HCT116 (cell line): Measurements from ENCODE around the gene MAD2L1. TPM values are rescaled to one million over a fixed set of nuclear protein-coding genes. Genes with fewer than 3 reads are reported as not detected.
A peak's percentile ranks its signal among the peaks of the same experiment; 100 is the strongest.

Experiments
- ATAC-seq: fragments of 200-7000 bp; cut with Tn5 transposase; 2 replicates; pipeline ENCODE4 v1.9.1; 2020; ENCODE audit warnings: mild to moderate bottlenecking, moderate library complexity
- BruUV-seq: library from RNA; stranded (reverse); fragments of 400-500 nt; replicated peaks from 2 replicates; lab custom pipeline; 2021; lab: Mats Ljungman, UMichigan
- CTCF ChIA-PET: fragments of 300-600 bp; sonication (Branson Sonifier 250); formaldehyde crosslinking; loops from one replicate; lab custom pipeline; 2021; ENCODE audit warnings: antibody characterized with exemption; lab: Charles Lee
- POLR2A ChIA-PET: fragments of 300-600, 350-600 bp; sonication (Branson Sonifier 250); formaldehyde crosslinking; loops from one replicate; lab custom pipeline; 2021; ENCODE audit warnings: antibody characterized with exemption; lab: Charles Lee
- RAD21 ChIA-PET, 2 experiments: fragments of 300-600 bp; sonication (Branson Sonifier 250); formaldehyde crosslinking; loops; one replicate each; lab custom pipeline; 2023; ENCODE audit warnings: low total read pairs in 2 of 2; ENCODE audit not compliant: uncharacterized antibody in 2 of 2, unreplicated experiment in 2 of 2, low non-redundant PET in 1 of 2; lab: Charles Lee
- DNase-seq: peaks from one replicate; pipeline ENCODE4 v3.0.0-alpha.2; 2010; ENCODE audit warnings: low read depth, low spot score
- H2AFZ ChIP-seq: fragments of 200-600 bp; shearing (Covaris generic), sonication (generic); 2 replicates; pipeline ENCODE4 v1.6.1; 2017; ENCODE audit warnings: low read depth, mixed run types, mixed read lengths, antibody characterized with exemption, low read length; ENCODE audit not compliant: poor library complexity, severe bottlenecking
- H3K27ac ChIP-seq: 2 replicates; pipeline ENCODE4 v1.5.1; 2012; ENCODE audit warnings: low read depth, low read length
- H3K27me3 ChIP-seq: fragments of 200-600 bp; sonication (generic); 2 replicates; pipeline ENCODE4 v1.6.1; 2016; ENCODE audit warnings: mixed run types, low read length, mixed read lengths; ENCODE audit not compliant: insufficient read depth
- H3K36me3 ChIP-seq, 2 experiments: fragments of 200-500 bp in 1 of 2; fragments of 200-600 bp in 1 of 2; sonication (Bioruptor generic) in 1 of 2; sonication (generic) in 1 of 2; 2 replicates each; pipeline versions ENCODE4 v1.5.1 to v1.6.1; 2014 to 2016; ENCODE audit warnings: low read length in 2 of 2, inconsistent platforms in 1 of 2, mixed read lengths in 1 of 2, mixed run types in 1 of 2; ENCODE audit not compliant: insufficient read depth in 2 of 2, control insufficient read depth in 1 of 2
- H3K4me1 ChIP-seq, 2 experiments: fragments of 200-600 bp in 1 of 2; sonication (generic) in 1 of 2; 2 replicates each; pipeline versions ENCODE4 v1.5.1 to v1.6.1; 2012 to 2017; ENCODE audit warnings: low read length in 2 of 2, inconsistent platforms in 1 of 2, mild to moderate bottlenecking in 1 of 2, mixed read lengths in 1 of 2, mixed run types in 1 of 2, moderate library complexity in 1 of 2; ENCODE audit not compliant: insufficient read depth in 2 of 2, control insufficient read depth in 1 of 2
- H3K4me2 ChIP-seq: fragments of 200-600 bp; sonication (generic); 2 replicates; pipeline ENCODE4 v1.6.1; 2017; ENCODE audit warnings: mixed run types, low read length, mixed read lengths
- H3K4me3 ChIP-seq, 2 experiments: fragments of 200-600 bp in 1 of 2; sonication (generic) in 1 of 2; replicated peaks in 1 of 2; 2 replicates each; pipeline ENCODE4 v1.5.1; 2011 to 2016; ENCODE audit warnings: low read length in 2 of 2, control low read depth in 1 of 2, low read depth in 1 of 2, mild to moderate bottlenecking in 1 of 2, mixed read lengths in 1 of 2, mixed run types in 1 of 2
- H3K79me2 ChIP-seq: fragments of 200-600 bp; sonication (generic); 2 replicates; pipeline ENCODE4 v1.6.1; 2017; ENCODE audit warnings: mild to moderate bottlenecking, mixed run types, low read length, moderate library complexity, mixed read lengths; ENCODE audit not compliant: insufficient read depth
- H3K9ac ChIP-seq: fragments of 200-600 bp; sonication (generic); 2 replicates; pipeline ENCODE4 v1.6.1; 2016; ENCODE audit warnings: low read length, mixed read lengths
- H3K9me2 ChIP-seq: fragments of 200-600 bp; sonication (generic), shearing (Covaris generic); 2 replicates; pipeline ENCODE4 v1.6.1; 2017; ENCODE audit warnings: mixed run types, mild to moderate bottlenecking, moderate library complexity; ENCODE audit not compliant: insufficient read depth
- H3K9me3 ChIP-seq, 2 experiments: fragments of 200-500 bp in 1 of 2; fragments of 200-600 bp in 1 of 2; sonication (Bioruptor generic) in 1 of 2; sonication (generic) in 1 of 2; 2 replicates each; pipeline ENCODE4 v1.6.1; 2014 to 2017; ENCODE audit warnings: low read length in 2 of 2, mixed read lengths in 2 of 2, inconsistent platforms in 1 of 2, low read depth in 1 of 2, mild to moderate bottlenecking in 1 of 2, mixed run types in 1 of 2, moderate library complexity in 1 of 2; ENCODE audit not compliant: control insufficient read depth in 1 of 2, insufficient read depth in 1 of 2
- H4K20me1 ChIP-seq: fragments of 200-600 bp; sonication (generic), shearing (Covaris generic); 2 replicates; pipeline ENCODE4 v1.6.1; 2017; ENCODE audit warnings: mixed run types, mild to moderate bottlenecking, moderate library complexity; ENCODE audit not compliant: insufficient read depth
- ELF1 ChIP-seq: IDR thresholded peaks from 2 replicates; pipeline ENCODE4 v1.6.1; 2012; ENCODE audit warnings: low read depth, borderline replicate concordance
- EZH2 ChIP-seq: fragments of 200-600 bp; sonication (generic); IDR thresholded peaks from 2 replicates; pipeline ENCODE4 v1.6.1; 2017; ENCODE audit warnings: antibody characterized with exemption, mixed run types
- EZH2phosphoT487 ChIP-seq: fragments of 200-600 bp; IDR thresholded peaks from 2 replicates; pipeline ENCODE4 v1.6.1; 2018; ENCODE audit warnings: antibody characterized with exemption, borderline replicate concordance
- FOSL1 ChIP-seq: IDR thresholded peaks from 2 replicates; pipeline ENCODE4 v1.6.1; 2012; ENCODE audit warnings: low read depth
- POLR2A ChIP-seq: IDR thresholded peaks from 2 replicates; pipeline ENCODE4 v1.7.0; 2011; ENCODE audit warnings: borderline replicate concordance; ENCODE audit not compliant: insufficient read depth, insufficient read length; ENCODE audit errors: extremely low read depth
- POLR2AphosphoS5 ChIP-seq: IDR thresholded peaks from 2 replicates; pipeline ENCODE4 v1.6.1; 2011; ENCODE audit warnings: mild to moderate bottlenecking, low read depth, low read length, moderate library complexity
- RAD21 ChIP-seq: IDR thresholded peaks from 2 replicates; pipeline ENCODE4 v1.6.1; 2012; ENCODE audit warnings: low read depth, mild to moderate bottlenecking
- SP1 ChIP-seq: IDR thresholded peaks from 2 replicates; pipeline ENCODE4 v1.6.1; 2012; ENCODE audit warnings: low read depth
- SRF ChIP-seq: IDR thresholded peaks from 2 replicates; pipeline ENCODE4 v1.6.1; 2012; ENCODE audit warnings: low read depth
- YY1 ChIP-seq: IDR thresholded peaks from 2 replicates; pipeline ENCODE4 v1.6.1; 2011; ENCODE audit warnings: low read length, low read depth, moderate library complexity, mild to moderate bottlenecking; ENCODE audit not compliant: insufficient replicate concordance; ENCODE audit errors: extremely low read depth
- intact Hi-C: fragments of 100-400 bp; cut with micrococcal nuclease; formaldehyde crosslinking; loops from 2 replicates; pipeline ENCODE4 v1.10.0; 2022
- total RNA-seq: library from RNA; stranded (reverse); gene quantifications from one replicate; pipeline ENCODE4 v1.2.1, GENCODE V29; 2021; ENCODE audit not compliant: unreplicated experiment
- TF ChIP-seq, protein P1 (sequence below): IDR thresholded peaks from 2 replicates; pipeline ENCODE4 v1.6.1; 2011; ENCODE audit warnings: mild to moderate bottlenecking, low read length, moderate library complexity; ENCODE audit not compliant: insufficient replicate concordance; ENCODE audit errors: extremely low read depth
- TF ChIP-seq, protein P2 (sequence below), 3 experiments: fragments of 200-600 bp in 1 of 3; sonication (generic) in 1 of 3; IDR thresholded peaks in 2 of 3; conservative IDR thresholded peaks in 1 of 3; 2 replicates each; pipeline ENCODE4 v1.5.1; 2012 to 2017; ENCODE audit warnings: low read depth in 2 of 3, low read length in 2 of 3, antibody characterized with exemption in 1 of 3, borderline replicate concordance in 1 of 3, control low read depth in 1 of 3, mild to moderate bottlenecking in 1 of 3, mixed read lengths in 1 of 3, mixed run types in 1 of 3, moderate library complexity in 1 of 3; ENCODE audit not compliant: insufficient read depth in 1 of 3
- TF ChIP-seq, protein P3 (sequence below): IDR thresholded peaks from 2 replicates; pipeline ENCODE4 v1.6.1; 2012

The MAD2L1 gene
- total RNA-seq, 1 experiment from 2014 or later, result 92.9 TPM

DNA sequence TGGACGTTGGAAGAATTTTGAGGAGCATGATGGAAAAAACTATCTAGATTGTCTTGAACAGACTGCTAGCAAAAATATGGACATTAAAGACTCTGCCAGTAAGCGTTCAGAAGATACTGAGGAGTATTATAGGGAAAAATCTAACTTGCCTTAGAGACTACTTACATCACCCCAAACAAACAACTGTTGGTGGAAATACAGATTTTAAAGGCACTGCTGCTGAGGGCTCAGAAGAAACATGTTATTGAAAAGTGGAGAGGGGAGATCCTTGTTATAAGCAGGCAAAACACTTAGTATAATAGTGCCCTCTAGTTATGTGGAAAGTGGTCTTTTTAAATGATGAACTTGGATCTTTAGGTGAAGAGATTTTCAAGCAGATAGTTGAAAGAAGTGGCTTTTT, 29.2 kb downstream of the MAD2L1 start:
- Histone ChIP-seq H3K27me3 (no peaks in the 10 kb centered on the region), H3K4me3 (no peak overlapping the region)
- BruUV-seq, result no TSS peak

DNA sequence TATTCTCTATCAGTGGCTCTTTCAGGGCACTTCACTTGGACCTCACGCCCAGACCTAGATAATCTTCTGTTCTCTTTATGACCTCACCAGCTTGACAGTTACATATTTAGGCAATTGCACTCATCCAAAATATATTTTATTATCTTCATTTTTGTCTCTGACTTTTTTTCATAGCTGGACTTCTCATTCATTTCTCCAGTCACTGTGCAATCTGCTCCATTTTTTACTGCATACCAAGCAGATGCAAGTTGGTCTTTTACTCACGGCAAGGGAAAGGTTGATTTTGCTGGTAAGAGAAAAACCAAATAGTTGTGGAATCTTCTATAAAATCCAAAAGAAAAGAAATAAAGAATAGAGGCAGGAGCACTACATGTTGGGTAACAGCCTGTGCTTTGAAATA, 31.7 kb downstream of the MAD2L1 start:
- H3K36me3 ChIP-seq, result no peaks in the 10 kb centered on the region
- no peak overlapping the region for H3K4me3 ChIP-seq
- ChIA-PET CTCF (interaction anchor here (0.6 kb wide), 1 partner anchor 507 kb away, joined by 3 read pairs; no protein-coding TSS in a partner anchor), RAD21 (no interaction called here), POLR2A (no interaction called here)
- no peaks in the 10 kb centered on the region for H4K20me1 ChIP-seq
- no peak overlapping the region for H2AFZ ChIP-seq
- no peak overlapping the region for H3K4me2 ChIP-seq
- intact Hi-C loops, result no loop called here
- ATAC-seq (no peak), DNase-seq (no peak)
- no peak overlapping the region for H3K9ac ChIP-seq
- no TSS peak for BruUV-seq
- H3K4me1 ChIP-seq, result no peaks in the 10 kb centered on the region
- H3K79me2 ChIP-seq, result no peaks in the 10 kb centered on the region
- no peaks in the 10 kb centered on the region for H3K27me3 ChIP-seq
- no peaks in the 10 kb centered on the region for H3K9me3 ChIP-seq
- H3K27ac ChIP-seq, result no peak overlapping the region
- no peaks in the 10 kb centered on the region for H3K9me2 ChIP-seq
- TF ChIP-seq EZH2phosphoT487 (no peak), RAD21 (no peak), SRF (no peak), POLR2A (no peak), FOSL1 (no peak), SP1 (no peak), YY1 (no peak), EZH2 (no peak), ELF1 (no peak)
- TF ChIP-seq, protein P1, sequence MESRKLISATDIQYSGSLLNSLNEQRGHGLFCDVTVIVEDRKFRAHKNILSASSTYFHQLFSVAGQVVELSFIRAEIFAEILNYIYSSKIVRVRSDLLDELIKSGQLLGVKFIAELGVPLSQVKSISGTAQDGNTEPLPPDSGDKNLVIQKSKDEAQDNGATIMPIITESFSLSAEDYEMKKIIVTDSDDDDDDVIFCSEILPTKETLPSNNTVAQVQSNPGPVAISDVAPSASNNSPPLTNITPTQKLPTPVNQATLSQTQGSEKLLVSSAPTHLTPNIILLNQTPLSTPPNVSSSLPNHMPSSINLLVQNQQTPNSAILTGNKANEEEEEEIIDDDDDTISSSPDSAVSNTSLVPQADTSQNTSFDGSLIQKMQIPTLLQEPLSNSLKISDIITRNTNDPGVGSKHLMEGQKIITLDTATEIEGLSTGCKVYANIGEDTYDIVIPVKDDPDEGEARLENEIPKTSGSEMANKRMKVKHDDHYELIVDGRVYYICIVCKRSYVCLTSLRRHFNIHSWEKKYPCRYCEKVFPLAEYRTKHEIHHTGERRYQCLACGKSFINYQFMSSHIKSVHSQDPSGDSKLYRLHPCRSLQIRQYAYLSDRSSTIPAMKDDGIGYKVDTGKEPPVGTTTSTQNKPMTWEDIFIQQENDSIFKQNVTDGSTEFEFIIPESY, result no peak
- TF ChIP-seq, protein P2, sequence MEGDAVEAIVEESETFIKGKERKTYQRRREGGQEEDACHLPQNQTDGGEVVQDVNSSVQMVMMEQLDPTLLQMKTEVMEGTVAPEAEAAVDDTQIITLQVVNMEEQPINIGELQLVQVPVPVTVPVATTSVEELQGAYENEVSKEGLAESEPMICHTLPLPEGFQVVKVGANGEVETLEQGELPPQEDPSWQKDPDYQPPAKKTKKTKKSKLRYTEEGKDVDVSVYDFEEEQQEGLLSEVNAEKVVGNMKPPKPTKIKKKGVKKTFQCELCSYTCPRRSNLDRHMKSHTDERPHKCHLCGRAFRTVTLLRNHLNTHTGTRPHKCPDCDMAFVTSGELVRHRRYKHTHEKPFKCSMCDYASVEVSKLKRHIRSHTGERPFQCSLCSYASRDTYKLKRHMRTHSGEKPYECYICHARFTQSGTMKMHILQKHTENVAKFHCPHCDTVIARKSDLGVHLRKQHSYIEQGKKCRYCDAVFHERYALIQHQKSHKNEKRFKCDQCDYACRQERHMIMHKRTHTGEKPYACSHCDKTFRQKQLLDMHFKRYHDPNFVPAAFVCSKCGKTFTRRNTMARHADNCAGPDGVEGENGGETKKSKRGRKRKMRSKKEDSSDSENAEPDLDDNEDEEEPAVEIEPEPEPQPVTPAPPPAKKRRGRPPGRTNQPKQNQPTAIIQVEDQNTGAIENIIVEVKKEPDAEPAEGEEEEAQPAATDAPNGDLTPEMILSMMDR (IDR thresholded peaks at IDR 0.05 in 2 of 3, conservative IDR thresholded peaks at IDR 0.05 in 1 of 3; ENCODE audit: borderline replicate concordance in 1 of 3, insufficient read depth in 1 of 3, low read depth in 2 of 3, low read length in 2 of 3), result no peak
- TF ChIP-seq, protein P3, sequence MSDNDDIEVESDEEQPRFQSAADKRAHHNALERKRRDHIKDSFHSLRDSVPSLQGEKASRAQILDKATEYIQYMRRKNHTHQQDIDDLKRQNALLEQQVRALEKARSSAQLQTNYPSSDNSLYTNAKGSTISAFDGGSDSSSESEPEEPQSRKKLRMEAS, result no peak

More for the DNA sequence above, 29.2 kb downstream of the MAD2L1 start:
- TF ChIP-seq EZH2phosphoT487 (no peak), RAD21 (0 out of 2 replicates have a peak, but pooled peaks have one; percentile 6), POLR2AphosphoS5 (no peak)
- H3K36me3 ChIP-seq, result no peaks in the 10 kb centered on the region
- intact Hi-C loops, result no loop called here
- no peak overlapping the region for H2AFZ ChIP-seq
- ChIA-PET RAD21 (no interaction called here), POLR2A (no interaction called here), CTCF (no interaction called here)
- no peak overlapping the region for H3K4me2 ChIP-seq
- no peak for DNase-seq
- H3K9me2 ChIP-seq, result no peaks in the 10 kb centered on the region
- H3K27ac ChIP-seq, result no peak overlapping the region
- no peaks in the 10 kb centered on the region for H3K4me1 ChIP-seq
- H3K9me3 ChIP-seq, result no peaks in the 10 kb centered on the region
- no peaks in the 10 kb centered on the region for H3K79me2 ChIP-seq
- no peak overlapping the region for H3K9ac ChIP-seq
- no peaks in the 10 kb centered on the region for H4K20me1 ChIP-seq
- ATAC-seq, result no peak
